ENCODE data around the gene NMBR.
"Not testable (repeated sequence)": the region's sequence is repeated elsewhere in the genome, so short reads cannot be mapped to it uniquely, and the experiment has no call there.

The NMBR gene

DNA sequence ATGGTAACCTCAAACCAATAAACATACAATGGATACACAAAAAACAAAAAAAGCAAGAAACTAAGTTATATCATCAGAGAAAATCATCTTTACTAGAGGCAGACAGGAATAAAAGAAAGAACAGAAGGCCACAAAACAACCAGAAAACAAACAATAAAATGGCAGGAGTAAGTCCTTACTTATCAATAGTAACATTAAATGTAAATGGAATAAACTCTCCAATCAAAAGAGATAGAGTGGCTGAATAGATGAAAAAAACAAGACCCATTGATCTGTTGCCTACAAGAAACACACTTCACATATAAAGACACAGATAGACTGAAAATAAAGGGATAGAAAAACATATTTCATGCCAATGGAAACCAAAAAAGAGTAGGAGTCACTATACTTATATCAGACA, 95.5 kb downstream of the NMBR start:
- DNase-seq, result no peak

DNA sequence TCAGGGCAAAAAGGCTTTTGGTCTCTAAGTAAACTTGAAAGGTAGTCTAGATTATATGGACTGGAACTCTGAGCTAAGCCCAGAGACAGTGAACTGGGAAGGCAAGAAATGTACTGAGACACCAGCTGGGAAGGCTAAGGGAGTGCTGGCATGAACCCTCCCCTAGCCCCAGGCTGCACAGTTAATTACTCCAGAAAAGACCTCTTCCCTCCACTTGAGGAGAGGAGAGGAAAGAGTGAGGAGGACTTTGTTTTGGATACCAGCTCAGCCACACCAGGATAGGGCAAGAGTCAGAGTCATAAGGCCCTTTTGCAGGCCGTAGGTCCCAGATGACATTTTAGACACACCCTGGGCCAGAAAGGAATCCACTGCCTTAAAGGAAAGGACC, 98.3 kb downstream of the NMBR start:
- DNase-seq, result no peak

DNA sequence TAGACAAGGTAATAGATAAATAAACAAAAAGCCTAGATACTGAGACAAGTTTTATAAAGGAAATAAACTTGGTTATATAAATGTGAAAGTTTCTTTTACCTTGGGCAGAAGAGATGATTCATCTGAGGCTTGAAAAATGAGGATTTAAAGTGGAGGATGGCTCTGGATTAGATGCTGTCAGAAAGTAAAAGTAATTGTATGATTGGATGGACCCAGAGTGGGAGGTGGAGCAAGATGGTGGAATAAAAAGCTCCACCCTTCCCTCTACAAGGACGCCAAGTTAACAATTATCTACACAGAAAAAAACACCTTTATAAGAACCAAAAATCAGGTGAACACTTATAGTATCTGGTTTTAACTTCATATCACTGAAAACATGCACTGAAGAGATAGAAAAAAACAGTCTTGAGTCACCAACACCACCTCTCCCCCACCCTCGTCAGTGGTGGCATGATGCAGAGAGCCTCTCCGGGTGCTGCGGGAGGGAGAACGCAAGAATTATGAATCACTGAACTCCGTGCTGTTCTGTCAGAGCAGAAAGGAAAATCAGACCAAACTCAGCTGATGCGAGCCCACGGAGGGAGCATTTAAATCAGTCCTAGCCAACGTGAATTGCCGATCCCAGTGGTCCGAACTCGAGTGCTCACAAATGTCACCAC, 98.9 kb downstream of the NMBR start:
- no peak for DNase-seq

DNA sequence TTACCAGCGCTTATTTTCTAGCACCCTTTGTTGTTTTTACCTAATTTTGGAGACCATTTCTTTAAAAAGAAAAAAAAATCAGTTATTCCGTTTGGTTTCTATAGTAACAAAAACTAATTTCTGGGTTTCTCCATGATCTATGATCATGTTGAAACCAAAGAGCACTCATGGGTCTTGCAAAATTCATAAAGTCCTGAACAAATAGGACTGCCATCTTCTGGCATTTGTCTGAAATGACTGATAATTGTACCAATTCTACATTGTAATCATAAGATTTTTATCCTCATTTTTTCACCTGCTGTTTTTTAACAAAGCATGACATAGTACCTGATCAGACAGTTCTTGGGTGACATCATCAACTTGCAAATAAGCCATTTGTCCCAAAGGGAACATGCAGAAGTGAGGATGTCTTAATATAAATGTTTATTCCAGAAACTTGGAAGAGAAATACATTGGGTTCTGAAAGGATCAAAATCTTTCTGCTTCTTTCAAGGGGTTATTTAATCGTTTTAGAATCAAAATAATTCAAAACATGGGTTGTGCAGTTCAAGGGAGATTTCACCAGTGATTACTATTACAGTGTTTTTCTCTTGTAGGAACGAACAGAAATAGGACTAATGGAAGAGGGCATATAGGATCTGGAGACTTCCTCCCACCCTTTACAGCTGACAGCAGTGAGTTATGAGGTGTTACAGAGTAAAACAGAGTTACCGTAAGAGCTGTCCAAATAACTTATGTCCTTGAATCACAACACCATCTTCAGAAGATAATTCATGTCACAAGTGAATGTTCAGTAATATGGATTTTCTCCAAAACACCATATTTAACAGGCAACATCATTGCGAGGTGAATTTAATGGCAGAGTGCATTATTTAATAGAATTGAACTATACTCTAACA, 101.3 kb downstream of the NMBR start:
- no peak for DNase-seq

DNA sequence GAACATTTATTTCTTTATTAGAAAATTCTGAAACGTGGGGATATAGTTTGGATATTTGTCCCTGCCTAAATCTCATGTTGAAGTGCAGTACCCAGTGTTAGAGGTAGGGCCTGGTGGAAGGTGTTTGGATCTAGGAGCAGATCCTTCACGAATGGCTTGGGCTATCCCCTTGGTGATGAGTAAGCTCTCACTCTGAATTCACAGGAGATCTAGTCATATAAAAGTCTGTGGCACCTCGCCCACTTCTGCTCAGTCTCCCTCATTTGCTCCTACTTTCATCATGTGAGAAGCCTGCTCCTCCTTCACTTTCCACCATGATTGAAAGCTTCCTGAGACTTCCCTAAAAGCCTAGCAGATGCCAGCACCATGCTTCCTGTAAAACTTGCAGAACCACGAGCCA, 111.0 kb downstream of the NMBR start:
- DNase-seq, result no peak

DNA sequence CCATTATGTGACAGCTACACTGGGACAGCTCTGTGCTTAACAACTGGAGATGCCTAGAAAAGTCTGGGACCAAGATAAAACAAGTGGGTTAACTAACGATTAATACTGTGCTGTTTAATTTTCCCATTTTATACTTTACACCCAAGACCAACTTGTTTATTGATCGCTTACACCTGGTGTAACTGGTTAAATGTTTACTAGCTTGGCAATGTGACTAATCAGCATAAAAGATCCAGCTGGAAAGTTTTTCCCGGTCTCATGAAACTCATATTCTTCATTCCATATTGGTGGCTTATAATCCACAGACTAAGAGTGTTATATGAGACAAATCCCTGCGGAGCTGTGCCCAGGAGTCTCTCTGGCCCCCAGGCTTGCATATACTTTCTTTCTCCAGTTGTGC, 115.9 kb downstream of the NMBR start:
- no peak for DNase-seq

DNA sequence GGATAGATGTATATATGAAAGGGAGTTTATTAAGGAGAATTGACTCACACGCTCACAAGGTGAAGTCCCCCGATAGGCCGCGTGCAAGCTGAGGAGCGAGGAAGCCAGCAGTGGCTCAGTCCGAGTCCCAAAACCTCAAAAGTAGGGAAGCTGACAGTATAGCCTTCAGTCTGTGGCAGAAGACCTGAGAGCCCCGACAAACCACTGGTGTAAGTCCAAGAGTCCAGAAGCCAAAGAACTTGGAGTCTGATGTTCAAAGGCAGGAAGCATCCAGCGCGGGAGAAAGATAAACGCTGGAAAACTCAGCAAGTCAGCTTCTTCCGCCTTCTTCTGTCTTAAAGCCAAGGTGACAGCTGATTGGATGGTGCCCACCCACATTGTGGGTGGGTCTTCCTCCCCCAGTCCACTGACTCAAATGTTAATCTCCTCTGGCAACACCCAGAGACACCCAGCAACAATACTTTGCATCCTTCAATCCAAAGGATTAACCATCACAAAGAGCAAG, 116.8 kb downstream of the NMBR start:
- no peak for DNase-seq

DNA sequence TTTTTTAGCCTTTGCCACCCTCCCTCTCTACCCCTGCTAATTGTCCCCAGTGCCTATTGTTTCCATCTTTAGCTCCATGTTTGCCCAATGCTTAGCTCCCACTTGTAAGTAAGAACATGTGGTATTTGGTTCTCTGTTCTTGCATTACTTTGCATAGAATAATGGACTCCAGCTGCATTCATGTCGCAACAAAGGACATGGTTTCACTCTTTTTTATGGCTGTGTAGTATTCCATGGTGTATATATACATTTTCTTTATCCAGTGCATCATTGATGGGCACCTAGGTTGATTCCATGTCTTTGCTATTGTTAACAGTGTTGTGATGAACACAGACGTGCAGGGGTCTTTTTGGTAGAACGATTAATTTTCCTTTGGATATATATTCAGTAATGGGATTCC, 118.4 kb downstream of the NMBR start:
- no peak for DNase-seq

DNA sequence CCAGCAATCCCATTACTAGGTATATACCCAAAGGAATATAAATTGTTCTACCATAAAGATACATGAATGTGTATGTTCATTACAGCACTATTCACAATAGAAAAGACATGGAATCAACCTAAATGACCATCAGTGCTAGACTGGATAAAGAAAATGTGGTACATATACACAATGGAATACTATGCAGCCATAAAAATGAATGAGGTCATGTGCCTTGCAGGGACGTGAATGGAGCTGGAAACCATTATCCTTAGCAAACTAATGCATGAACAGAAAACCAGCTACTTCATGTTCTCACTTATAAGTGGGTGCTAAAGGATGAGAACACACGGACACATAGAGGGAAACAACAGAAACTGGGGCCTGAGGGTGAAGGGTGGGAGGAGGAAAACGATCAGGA, 119.1 kb downstream of the NMBR start:
- DNase-seq, result not testable (repeated sequence)

DNA sequence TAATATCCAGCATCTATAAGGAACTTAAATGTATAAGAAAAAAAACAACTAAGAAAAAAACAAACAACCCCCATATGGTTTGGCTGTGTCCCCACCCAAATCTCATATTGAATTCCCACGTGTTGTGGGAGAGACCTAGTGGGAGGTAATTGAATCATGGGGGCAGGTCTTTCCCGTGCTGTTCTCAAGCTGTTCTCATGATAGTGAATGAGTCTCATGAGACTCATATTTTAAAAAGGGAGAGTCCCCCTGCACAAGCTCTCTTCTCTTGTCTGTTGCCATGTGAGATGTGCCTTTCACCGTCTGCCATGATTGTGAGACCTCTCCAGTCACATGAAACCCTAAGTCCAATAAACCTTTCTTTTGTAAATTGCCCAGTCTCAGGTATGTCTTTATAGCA, 119.8 kb downstream of the NMBR start:
- DNase-seq, result no peak

DNA sequence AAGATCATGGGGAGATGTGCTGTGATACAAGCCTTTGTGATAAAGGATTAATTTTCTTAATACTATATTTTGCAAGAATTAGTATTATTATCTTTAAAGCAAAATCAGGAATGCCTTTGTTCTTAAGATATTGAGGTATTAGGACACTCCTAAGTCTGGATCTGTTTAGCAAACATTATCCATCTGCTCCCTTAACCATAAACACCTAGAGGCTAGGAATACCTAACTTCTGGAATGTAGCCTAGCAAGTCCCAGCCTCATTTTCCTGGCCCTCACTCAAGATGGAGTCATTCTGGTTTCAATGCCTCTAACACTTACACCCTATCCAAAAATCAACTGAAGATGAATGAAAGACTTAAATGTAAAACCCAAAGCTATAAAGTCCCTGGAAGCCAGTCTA, 120.5 kb downstream of the NMBR start:
- DNase-seq, result no peak
